Measurements from ENCODE around the gene NXT1. TPM values are rescaled to one million over a fixed set of nuclear protein-coding genes. Genes with fewer than 3 reads are reported as not detected.
"Not testable (repeated sequence)": the region's sequence is repeated elsewhere in the genome, so short reads cannot be mapped to it uniquely, and the experiment has no call there.

Gene NXT1
- total RNA-seq, 4 donors from 2014 or later = 18.3 to 64.5 (median 43.9) TPM

- H3K27ac ChIP-seq = peak overlapping the region; percentile 30
- H3K9me3 ChIP-seq = no peaks in the 10 kb centered on the region
- TF ChIP-seq POLR2AphosphoS5 (IDR thresholded peaks at IDR 0.05) (no peak), CTCF (IDR thresholded peaks at IDR 0.05) (no peak), EP300 (IDR thresholded peaks at IDR 0.05) (no peak), POLR2A (IDR thresholded peaks at IDR 0.05) (no peak)
- peak overlapping the region; percentile 26 for H3K4me3 ChIP-seq
- H3K27me3 ChIP-seq = no peaks in the 10 kb centered on the region
- H3K36me3 ChIP-seq = no peaks in the 10 kb centered on the region
- 85% methylated on average over 16 of the region's 16 CpGs for WGBS
- peak in 1 of 2 donors; percentile 61 for DNase-seq (ENCODE audit: low spot score in 2 of 2)
- no peaks in the 10 kb centered on the region for H3K4me1 ChIP-seq
Observed at GRCh38 chr20:23304616-23305015, 46.0 kb upstream of the NXT1 start.

GRCh38 chr20:23305098-23305497 lies 45.5 kb upstream of the NXT1 start:
- TF ChIP-seq CTCF (IDR thresholded peaks at IDR 0.05) = no peak
- TF ChIP-seq POLR2AphosphoS5 (IDR thresholded peaks at IDR 0.05) = peak in 1 of 3 donors; percentile 20
- peak overlapping the region; percentile 30 for H3K27ac ChIP-seq
- peak overlapping the region; percentile 26 for H3K4me3 ChIP-seq
- no peaks in the 10 kb centered on the region for H3K9me3 ChIP-seq
- no peaks in the 10 kb centered on the region for H3K27me3 ChIP-seq
- DNase-seq (ENCODE audit: low spot score in 2 of 2) = peak in 1 of 2 donors; percentile 59
- no peaks in the 10 kb centered on the region for H3K4me1 ChIP-seq
- H3K36me3 ChIP-seq = no peaks in the 10 kb centered on the region
- WGBS = 49% methylated on average over 3 of the region's 3 CpGs

- 99% methylated on average over 3 of the region's 4 CpGs for WGBS
- not testable (repeated sequence) for H3K27ac ChIP-seq, H3K9me3 ChIP-seq
Observed at GRCh38 chr20:23307393-23307792, 43.2 kb upstream of the NXT1 start.

GRCh38 chr20:23308024-23308423 lies 42.6 kb upstream of the NXT1 start:
- DNase-seq (ENCODE audit: low spot score in 2 of 2) = peak in 1 of 2 donors; percentile 79
- no peak overlapping the region for H3K4me3 ChIP-seq

More at GRCh38 chr20:23307393-23307792, 43.2 kb upstream of the NXT1 start:
- H3K36me3 ChIP-seq, H3K27me3 ChIP-seq, H3K4me1 ChIP-seq, H3K4me3 ChIP-seq: not testable (repeated sequence)
- DNase-seq (ENCODE audit: low spot score in 2 of 2) = peak in 1 of 2 donors; percentile 5

GRCh38 chr20:23308908-23309307 lies 41.7 kb upstream of the NXT1 start:
- no peaks in the 10 kb centered on the region for H3K36me3 ChIP-seq
- H3K27me3 ChIP-seq = no peaks in the 10 kb centered on the region
- H3K4me3 ChIP-seq = no peak overlapping the region
- 83% methylated on average over 4 of the region's 4 CpGs for WGBS
- TF ChIP-seq POLR2A (IDR thresholded peaks at IDR 0.05) (no peak), CTCF (IDR thresholded peaks at IDR 0.05) (no peak), EP300 (IDR thresholded peaks at IDR 0.05) (no peak), POLR2AphosphoS5 (IDR thresholded peaks at IDR 0.05) (no peak)
- H3K27ac ChIP-seq = peak overlapping the region; percentile 4
- DNase-seq (ENCODE audit: low spot score in 2 of 2) = peak in 1 of 2 donors; percentile 44
- no peaks in the 10 kb centered on the region for H3K9me3 ChIP-seq
- H3K4me1 ChIP-seq = no peaks in the 10 kb centered on the region

More at GRCh38 chr20:23308024-23308423, 42.6 kb upstream of the NXT1 start:
- no peaks in the 10 kb centered on the region for H3K9me3 ChIP-seq
- H3K27ac ChIP-seq = no peak overlapping the region
- H3K27me3 ChIP-seq = no peaks in the 10 kb centered on the region
- TF ChIP-seq CTCF (IDR thresholded peaks at IDR 0.05) = no peak
- TF ChIP-seq POLR2AphosphoS5 (IDR thresholded peaks at IDR 0.05) = peak in 1 of 3 donors; percentile 42
- H3K4me1 ChIP-seq = no peaks in the 10 kb centered on the region
- H3K36me3 ChIP-seq = no peaks in the 10 kb centered on the region
- WGBS = 60% methylated on average over 3 of the region's 3 CpGs

- Histone ChIP-seq H3K4me1 (peaks cover 4% of the 10 kb centered on the region), H3K27me3 (no peaks in the 10 kb centered on the region), H3K9me3 (no peaks in the 10 kb centered on the region), H3K36me3 (no peaks in the 10 kb centered on the region), H3K4me3 (no peak overlapping the region), H3K27ac (no peak overlapping the region)
- 90% methylated on average over 10 of the region's 10 CpGs for WGBS
- TF ChIP-seq CTCF (IDR thresholded peaks at IDR 0.05) (no peak), EP300 (IDR thresholded peaks at IDR 0.05) (no peak), POLR2AphosphoS5 (IDR thresholded peaks at IDR 0.05) (no peak)
- no peak for DNase-seq (ENCODE audit: low spot score in 2 of 2)
Observed at GRCh38 chr20:23309781-23310180, 40.8 kb upstream of the NXT1 start.
